Adrenal gland (tissue), 12 donors: ENCODE measurements around the gene SYT10. TPM values are rescaled to one million over a fixed set of nuclear protein-coding genes. Genes with fewer than 3 reads are reported as not detected.
"Not testable (repeated sequence)": the region's sequence is repeated elsewhere in the genome, so short reads cannot be mapped to it uniquely, and the experiment has no call there.

Experiments
- DNase-seq, 7 donors: peaks; one replicate each; pipeline ENCODE4 v3.0.0-alpha.2; 2019 to 2020
- H3K27ac ChIP-seq, 5 donors: fragments of 200-600 bp; sonication (generic) in 4 of 5; 1 replicate in 3 of 5; 2 replicates in 2 of 5; pipeline versions ENCODE4 v1.5.1 to v1.8.0; 2016 to 2020; ENCODE audit warnings: mild to moderate bottlenecking in 1 of 5
- H3K27me3 ChIP-seq: fragments of 200-600 bp; 2 replicates; pipeline ENCODE4 v1.8.0; 2021
- H3K36me3 ChIP-seq, 2 donors: fragments of 200-600 bp; replicated peaks in 1 of 2; 1 replicate in 1 of 2; 2 replicates in 1 of 2; pipeline versions ENCODE4 v1.5.1 to v1.8.0; 2018 to 2022
- H3K4me1 ChIP-seq, 2 donors: fragments of 200-600 bp; replicated peaks in 1 of 2; 1 replicate in 1 of 2; 2 replicates in 1 of 2; pipeline versions ENCODE4 v1.5.1 to v1.8.0; 2018 to 2021
- H3K4me3 ChIP-seq, 4 donors: fragments of 200-600 bp; sonication (generic) in 3 of 4; one replicate each; pipeline ENCODE4 v1.5.1; 2016 to 2018
- H3K9me3 ChIP-seq, 3 donors: fragments of 200-600 bp; sonication (generic) in 1 of 3; replicated peaks in 1 of 3; 1 replicate in 2 of 3; 2 replicates in 1 of 3; pipeline versions ENCODE4 v1.5.1 to v1.8.0; 2016 to 2021
- CTCF ChIP-seq, 6 experiments: fragments of 450-650 bp in 4 of 6; fragments of 200-600 bp in 2 of 6; sonication (generic) in 1 of 6; IDR thresholded peaks; 1 replicate in 5 of 6; 2 replicates in 1 of 6; pipeline versions ENCODE4 v1.5.1 to v1.8.0; 2016 to 2021; ENCODE audit warnings: antibody characterized with exemption in 6 of 6, mild to moderate bottlenecking in 2 of 6, moderate library complexity in 1 of 6
- POLR2A ChIP-seq, 2 donors: fragments of 450-650 bp; IDR thresholded peaks; one replicate each; pipeline ENCODE4 v1.6.1; 2017; ENCODE audit warnings: antibody characterized with exemption in 2 of 2, mild to moderate bottlenecking in 2 of 2, moderate library complexity in 1 of 2
- WGBS, 4 donors: extraction: QIAGEN DNeasy Blood & Tissue Kit in 2 of 4; methylation state at CpG; one replicate each; pipeline versions ENCODE4 v1.1.5 to v1.1.7; 2013 to 2017; 5-methylcytosine and 5-hydroxymethylcytosine counted together
- intact Hi-C, 2 donors: fragments of 100-400 bp; cut with DNase I; formaldehyde crosslinking; loops; one replicate each; pipeline versions ENCODE4 v1.14.1 to v1.15.0; 2022 to 2023
- polyA plus RNA-seq, 3 donors: library from polyadenylated mRNA; stranded (reverse); fragments of 200-250 nt in 2 of 3; fragments of 350-450 nt in 1 of 3; fragmentation: Illumina TruSeq in 1 of 3; extraction: RNeasy Lipid Tissue Mini Kit (QIAGEN cat#74804) in 1 of 3; gene quantifications; one replicate each; pipeline ENCODE4 v1.2.3, GENCODE V29; 2013 to 2014
- total RNA-seq, 9 donors: library from RNA; depleted of rRNA in 4 of 9; stranded (reverse); fragments of >200 nt in 4 of 9; fragments of 120-200 nt in 1 of 9; fragmentation: NEBNext Ultra II Directional in 1 of 9; extraction: Animal tissue kit (Norgen Biotek cat#: 25700) in 1 of 9; gene quantifications; one replicate each; pipeline versions ENCODE4 v1.1.0 to v1.2.4, GENCODE V29; 2013 to 2023
- donor health status: healthy with polysubstance abuse.
- donor health status: Bipolar disorder and iron deficiency.
- donor health status: DM: yes; HTN: yes; CAD: no.
- donor health status: DM: no; HTN: no; CAD: no.
- donor health status: DM: no; HTN: no; CAD: no.
- donor health status: DM: yes; HTN: yes; CAD: no.

The SYT10 gene
- total and polyA plus RNA-seq, 12 donors: 0.03 to 3.7 (median 0.21) TPM; not detected in 4

- Histone ChIP-seq H3K4me3 (no peak overlapping the region), H3K4me1 (no peaks in the 10 kb centered on the region), H3K27ac (no peak overlapping the region), H3K9me3 (no peaks in the 10 kb centered on the region), H3K36me3 (no peaks in the 10 kb centered on the region), H3K27me3 (no peaks in the 10 kb centered on the region)
- DNase-seq: no peak
- TF ChIP-seq POLR2A (IDR thresholded peaks at IDR 0.05): no peak
- TF ChIP-seq CTCF (IDR thresholded peaks at IDR 0.05): no peak
- intact Hi-C loops: no loop called here
- 70 to 73% (median 72%) methylated on average over 2 of the region's 2 CpGs for WGBS, 4 donors
These were observed 82.4 kb downstream of the SYT10 start for GRCh38 chr12:33357181-33357580.

- TF ChIP-seq POLR2A (IDR thresholded peaks at IDR 0.05) (no peak), CTCF (IDR thresholded peaks at IDR 0.05) (no peak)
- no peak overlapping the region for H3K4me3 ChIP-seq
- H3K36me3 ChIP-seq: no peaks in the 10 kb centered on the region
- no peaks in the 10 kb centered on the region for H3K9me3 ChIP-seq
- H3K27me3 ChIP-seq: no peaks in the 10 kb centered on the region
- no peaks in the 10 kb centered on the region for H3K4me1 ChIP-seq
- DNase-seq: no peak
- intact Hi-C loops: no loop called here
- H3K27ac ChIP-seq: no peak overlapping the region
These were observed 89.8 kb downstream of the SYT10 start for GRCh38 chr12:33349791-33350190.

- 80 to 88% (median 83%) methylated on average over 13 to 15 of the region's 15 CpGs for WGBS, 4 donors
- not testable (repeated sequence) for H3K27me3 ChIP-seq
These were observed 107.6 kb downstream of the SYT10 start for GRCh38 chr12:33331961-33332398.

GRCh38 chr12:33330940-33331339, 108.7 kb downstream of the SYT10 start:
- Histone ChIP-seq H3K4me1 (no peaks in the 10 kb centered on the region), H3K27ac (no peak overlapping the region), H3K4me3 (no peak overlapping the region), H3K9me3 (no peaks in the 10 kb centered on the region), H3K27me3 (no peaks in the 10 kb centered on the region), H3K36me3 (no peaks in the 10 kb centered on the region)
- intact Hi-C loops: no loop called here
- WGBS, 4 donors: 52 to 67% (median 61%) methylated on average over 2 of the region's 2 CpGs
- no peak for DNase-seq
- TF ChIP-seq POLR2A (IDR thresholded peaks at IDR 0.05) (no peak), CTCF (IDR thresholded peaks at IDR 0.05) (no peak)

More at GRCh38 chr12:33331961-33332398, 107.6 kb downstream of the SYT10 start:
- H3K4me3 ChIP-seq, DNase-seq, H3K4me1 ChIP-seq, H3K9me3 ChIP-seq, H3K27ac ChIP-seq, intact Hi-C loops, H3K36me3 ChIP-seq: not testable (repeated sequence)
